ENCODE results near the gene NHS. TPM values are rescaled to one million over a fixed set of nuclear protein-coding genes. Genes with fewer than 3 reads are reported as not detected.

NHS gene
- total and polyA plus RNA-seq, 8 donors, result 0.19 to 1.7 (median 0.54) TPM

DNA sequence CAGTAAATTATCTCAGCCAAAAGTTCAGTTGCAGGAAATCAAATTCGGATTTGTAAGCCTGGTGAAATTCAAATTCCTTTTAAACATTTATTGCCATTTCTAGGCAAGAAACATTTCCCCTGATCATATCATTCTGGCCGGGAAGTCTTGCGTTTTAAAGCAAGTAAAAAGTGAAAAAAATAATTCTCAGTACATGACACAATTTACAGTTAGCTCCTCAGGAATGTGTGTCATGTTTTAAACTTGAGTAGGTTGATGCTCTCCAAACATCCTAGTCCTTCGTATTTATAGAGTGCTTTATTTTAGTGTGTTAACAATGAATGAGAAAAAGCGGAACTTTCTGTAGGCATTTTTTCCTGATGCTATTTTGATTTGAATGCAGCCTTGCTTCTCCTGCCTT lies 204.0 kb downstream of the NHS start:
- Histone ChIP-seq H3K4me1 (no peaks in the 10 kb centered on the region), H3K27me3 (peaks cover 0 to 6% (median 0%) of the 10 kb centered on the region in 4 donors), H3K4me3 (no peak overlapping the region), H3K9me3 (no peaks in the 10 kb centered on the region), H3K36me3 (no peaks in the 10 kb centered on the region), H3K27ac (no peak overlapping the region)
- 61 to 73% methylated on average over 5 of the region's 5 CpGs for WGBS, 2 donors
- TF ChIP-seq, protein P1, sequence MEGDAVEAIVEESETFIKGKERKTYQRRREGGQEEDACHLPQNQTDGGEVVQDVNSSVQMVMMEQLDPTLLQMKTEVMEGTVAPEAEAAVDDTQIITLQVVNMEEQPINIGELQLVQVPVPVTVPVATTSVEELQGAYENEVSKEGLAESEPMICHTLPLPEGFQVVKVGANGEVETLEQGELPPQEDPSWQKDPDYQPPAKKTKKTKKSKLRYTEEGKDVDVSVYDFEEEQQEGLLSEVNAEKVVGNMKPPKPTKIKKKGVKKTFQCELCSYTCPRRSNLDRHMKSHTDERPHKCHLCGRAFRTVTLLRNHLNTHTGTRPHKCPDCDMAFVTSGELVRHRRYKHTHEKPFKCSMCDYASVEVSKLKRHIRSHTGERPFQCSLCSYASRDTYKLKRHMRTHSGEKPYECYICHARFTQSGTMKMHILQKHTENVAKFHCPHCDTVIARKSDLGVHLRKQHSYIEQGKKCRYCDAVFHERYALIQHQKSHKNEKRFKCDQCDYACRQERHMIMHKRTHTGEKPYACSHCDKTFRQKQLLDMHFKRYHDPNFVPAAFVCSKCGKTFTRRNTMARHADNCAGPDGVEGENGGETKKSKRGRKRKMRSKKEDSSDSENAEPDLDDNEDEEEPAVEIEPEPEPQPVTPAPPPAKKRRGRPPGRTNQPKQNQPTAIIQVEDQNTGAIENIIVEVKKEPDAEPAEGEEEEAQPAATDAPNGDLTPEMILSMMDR (IDR thresholded peaks at IDR 0.05), result no peak
- intact Hi-C loops (cut with DNase I), result no loop called here
- ATAC-seq (no peak), FAIRE-seq (no peak), DNase-seq (no peak)

DNA sequence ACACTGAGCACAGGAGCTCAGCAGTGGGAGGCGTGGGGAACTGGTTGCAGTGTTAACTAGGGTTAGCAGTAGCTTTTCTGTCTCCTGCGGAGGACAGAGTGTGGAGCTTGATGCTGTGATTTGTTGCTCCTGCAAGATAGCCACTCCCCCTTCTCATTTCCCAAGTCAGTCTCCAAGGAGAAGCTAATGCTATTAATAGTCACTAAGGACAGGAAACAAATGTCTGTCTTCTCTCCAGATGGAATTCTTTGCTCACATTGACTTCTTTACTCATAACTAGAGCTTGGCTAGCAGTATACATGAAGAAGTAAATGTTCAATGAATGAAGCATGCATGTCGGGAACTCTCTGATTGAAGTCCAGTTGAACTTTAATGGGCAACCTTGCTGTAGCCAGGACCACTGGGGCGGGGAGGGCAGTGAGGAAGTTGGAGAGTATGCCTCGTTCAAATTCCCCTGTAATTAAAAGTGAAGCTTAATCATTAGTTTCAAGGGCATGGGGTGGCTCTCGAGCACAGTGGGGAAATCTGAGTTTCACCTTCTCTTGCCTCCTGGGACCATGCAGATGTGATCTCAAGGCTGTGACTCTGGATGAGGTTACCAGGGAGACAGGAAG lies 205.6 kb downstream of the NHS start:
- ATAC-seq, result peak in 2 of 4 donors; percentile 22 to 36
- Histone ChIP-seq H3K36me3 (no peaks in the 10 kb centered on the region), H3K27me3 (peaks cover 0 to 4% (median 0%) of the 10 kb centered on the region in 4 donors), H3K27ac (no peak overlapping the region), H3K4me3 (no peak overlapping the region), H3K9me3 (no peaks in the 10 kb centered on the region), H3K4me1 (no peaks in the 10 kb centered on the region)
- 60 to 61% methylated on average over 6 of the region's 6 CpGs for WGBS, 2 donors
- TF ChIP-seq, protein P1 (IDR thresholded peaks at IDR 0.05), result no peak
- peak; percentile 56 for FAIRE-seq
- intact Hi-C loops (cut with DNase I), result no loop called here
- no peak for DNase-seq

DNA sequence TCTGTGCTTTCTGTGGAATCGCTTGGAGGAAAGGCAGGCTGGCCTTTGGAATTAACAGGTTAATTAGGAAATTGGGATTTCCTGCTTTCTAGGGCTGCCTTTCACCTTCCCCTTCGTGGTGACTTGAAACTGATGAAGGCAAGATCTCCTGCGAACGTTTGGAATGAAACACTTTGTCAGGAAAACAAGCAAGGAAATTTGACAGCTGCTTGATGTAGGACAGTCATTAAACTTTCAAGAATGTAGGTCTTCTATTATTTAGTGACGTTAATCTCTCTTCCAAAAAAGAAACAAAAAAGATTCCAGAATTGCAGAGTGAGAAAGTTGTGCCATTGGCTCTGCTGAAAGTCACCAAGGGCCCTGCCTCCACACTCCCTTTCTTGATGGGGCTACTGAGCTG lies 206.6 kb downstream of the NHS start:
- no peak for ATAC-seq
- no peak for FAIRE-seq
- Histone ChIP-seq H3K9me3 (no peaks in the 10 kb centered on the region), H3K36me3 (no peaks in the 10 kb centered on the region), H3K27ac (no peak overlapping the region), H3K27me3 (peaks cover 0 to 4% (median 0%) of the 10 kb centered on the region in 4 donors), H3K4me1 (no peaks in the 10 kb centered on the region), H3K4me3 (no peak overlapping the region)
- DNase-seq, result no peak
- intact Hi-C loops (cut with DNase I), result no loop called here
- WGBS, 2 donors, result 46 to 52% methylated on average over 5 of the region's 5 CpGs
- TF ChIP-seq, protein P1 (IDR thresholded peaks at IDR 0.05), result no peak

DNA sequence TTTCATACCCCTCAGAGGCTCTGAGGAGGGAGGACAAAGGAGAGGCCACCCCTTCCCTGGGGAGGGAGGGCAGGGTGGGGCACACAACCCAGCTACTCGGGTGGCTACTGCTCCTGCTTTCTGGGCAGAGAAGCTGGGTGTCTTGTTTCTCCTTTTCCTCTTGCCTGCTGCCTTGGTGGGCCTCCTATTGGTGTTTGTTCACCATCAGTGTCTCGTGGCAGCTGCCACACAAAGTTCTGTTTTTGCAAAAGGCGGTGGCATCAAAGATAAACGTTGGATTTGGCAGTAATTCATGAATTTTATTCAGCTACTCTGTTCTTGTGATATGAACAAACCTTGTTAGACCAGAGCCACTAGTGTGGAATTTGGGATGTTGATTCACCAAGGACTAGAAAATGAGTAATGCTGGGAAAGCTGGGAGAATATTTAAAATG lies 209.3 kb downstream of the NHS start:
- Histone ChIP-seq H3K4me3 (no peak overlapping the region), H3K27me3 (peaks cover 0 to 4% (median 0%) of the 10 kb centered on the region in 4 donors), H3K4me1 (no peaks in the 10 kb centered on the region), H3K27ac (no peak overlapping the region), H3K9me3 (no peaks in the 10 kb centered on the region), H3K36me3 (no peaks in the 10 kb centered on the region)
- TF ChIP-seq, protein P1 (IDR thresholded peaks at IDR 0.05), result no peak
- ATAC-seq (no peak), FAIRE-seq (no peak), DNase-seq (no peak)
- intact Hi-C loops (cut with DNase I), result no loop called here
- 27 to 32% methylated on average over 4 of the region's 4 CpGs for WGBS, 2 donors

DNA sequence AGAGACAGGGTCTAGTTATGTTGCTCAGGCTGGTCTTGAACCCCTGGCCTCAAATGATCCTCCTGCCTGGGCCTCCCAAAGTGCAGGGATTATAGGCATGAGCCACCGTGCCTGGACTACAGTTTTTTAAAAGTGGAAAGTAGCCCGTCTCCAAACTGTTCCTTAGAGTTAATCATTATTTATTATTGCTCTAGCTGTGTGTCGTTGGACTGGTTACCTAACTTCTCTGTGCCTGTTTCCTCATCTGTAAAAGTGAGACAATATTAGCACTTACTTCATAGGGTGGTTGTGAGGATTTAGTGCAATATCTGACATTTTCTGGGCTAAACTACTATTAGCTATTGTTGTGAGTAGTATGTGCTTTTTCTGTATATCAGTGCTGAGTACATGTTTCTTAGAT lies 210.0 kb downstream of the NHS start:
- intact Hi-C loops (cut with DNase I), result no loop called here
- DNase-seq (no peak), FAIRE-seq (no peak), ATAC-seq (no peak)
- no peaks in the 10 kb centered on the region for H3K36me3 ChIP-seq
- H3K4me3 ChIP-seq, result no peak overlapping the region
- peaks cover 0 to 4% (median 0%) of the 10 kb centered on the region in 4 donors for H3K27me3 ChIP-seq
- H3K27ac ChIP-seq, result no peak overlapping the region
- TF ChIP-seq, protein P1 (IDR thresholded peaks at IDR 0.05), result no peak
- WGBS, 2 donors, result 58 to 75% methylated on average over 3 of the region's 3 CpGs
- H3K4me1 ChIP-seq, result no peaks in the 10 kb centered on the region
- H3K9me3 ChIP-seq, result no peaks in the 10 kb centered on the region

Data from pancreas (tissue), 10 donors.